SK-N-SH (cell line): ENCODE data around the gene TPD52L1. TPM values are rescaled to one million over a fixed set of nuclear protein-coding genes. Genes with fewer than 3 reads are reported as not detected.

ENCODE experiments used
- CTCF ChIA-PET: fragments of 300-600, 350-600 bp; formaldehyde crosslinking; extraction: SDS; loops from one replicate; lab custom pipeline; 2021; lab: Yijun Ruan, JAX
- POLR2A ChIA-PET: fragments of 350-600 bp; sonication (Branson Sonifier 250); formaldehyde crosslinking; extraction: SDS; loops from one replicate; lab custom pipeline; 2020; ENCODE audit warnings: antibody characterized with exemption, inconsistent platforms; lab: Yijun Ruan, JAX
- DNase-seq: peaks from one replicate; pipeline ENCODE4 v3.0.0; 2012
- H2AFZ ChIP-seq: fragments of 200-600 bp; sonication (generic); 2 replicates; pipeline ENCODE4 v1.8.1; 2016; ENCODE audit warnings: antibody characterized with exemption, mild to moderate bottlenecking, low read depth
- H3F3A ChIP-seq: fragments of 200-600 bp; sonication (generic); replicated peaks from 2 replicates; pipeline ENCODE3; 2016; ENCODE audit warnings: antibody characterized with exemption, mild to moderate bottlenecking; ENCODE audit not compliant: insufficient read depth
- H3K27ac ChIP-seq, 2 experiments: fragments of 200-500 bp in 1 of 2; fragments of 200-600 bp in 1 of 2; sonication (Bioruptor generic) in 1 of 2; sonication (generic), shearing (Covaris generic) in 1 of 2; 2 replicates each; pipeline versions ENCODE4 v1.5.1 to v1.6.1; 2014 to 2016; ENCODE audit warnings: low read depth in 2 of 2, inconsistent platforms in 1 of 2, low read length in 1 of 2, mild to moderate bottlenecking in 1 of 2, mixed read lengths in 1 of 2
- H3K27me3 ChIP-seq: fragments of 200-600 bp; sonication (generic), shearing (Covaris generic); 2 replicates; pipeline ENCODE4 v1.6.1; 2016; ENCODE audit warnings: mixed run types; ENCODE audit not compliant: insufficient read depth
- H3K36me3 ChIP-seq, 2 experiments: fragments of 200-500 bp in 1 of 2; fragments of 200-600 bp in 1 of 2; sonication (Bioruptor generic) in 1 of 2; sonication (generic) in 1 of 2; replicated peaks in 1 of 2; 2 replicates each; pipeline versions ENCODE3 to v1.5.1; 2014 to 2016; ENCODE audit warnings: low read length in 1 of 2, mild to moderate bottlenecking in 1 of 2; ENCODE audit not compliant: insufficient read depth in 2 of 2, control insufficient read depth in 1 of 2
- H3K4me1 ChIP-seq, 2 experiments: fragments of 200-500 bp in 1 of 2; fragments of 200-600 bp in 1 of 2; sonication (Bioruptor generic) in 1 of 2; sonication (generic), shearing (Covaris generic) in 1 of 2; 2 replicates each; pipeline versions ENCODE4 v1.5.1 to v1.6.1; 2014 to 2016; ENCODE audit warnings: low read depth in 1 of 2, low read length in 1 of 2, mixed run types in 1 of 2; ENCODE audit not compliant: insufficient read depth in 2 of 2, control insufficient read depth in 1 of 2
- H3K4me2 ChIP-seq: fragments of 200-600 bp; sonication (generic), shearing (Covaris generic); 2 replicates; pipeline ENCODE4 v1.6.1; 2017; ENCODE audit warnings: mixed run types
- H3K4me3 ChIP-seq, 2 experiments: fragments of 200-500 bp in 1 of 2; fragments of 200-600 bp in 1 of 2; sonication (Bioruptor generic) in 1 of 2; sonication (generic), shearing (Covaris generic) in 1 of 2; 2 replicates each; pipeline versions ENCODE4 v1.5.1 to v1.8.1; 2014 to 2016; ENCODE audit warnings: low read depth in 2 of 2, inconsistent platforms in 1 of 2, low read length in 1 of 2, mild to moderate bottlenecking in 1 of 2, mixed read lengths in 1 of 2, moderate library complexity in 1 of 2
- H3K79me2 ChIP-seq: fragments of 200-600 bp; sonication (generic); 2 replicates; pipeline ENCODE4 v1.8.1; 2017; ENCODE audit warnings: mild to moderate bottlenecking; ENCODE audit not compliant: insufficient read depth
- H3K9ac ChIP-seq: fragments of 200-600 bp; sonication (generic); 2 replicates; pipeline ENCODE4 v1.6.1; 2017; ENCODE audit warnings: mixed run types
- H3K9me2 ChIP-seq: fragments of 200-600 bp; sonication (generic); 2 replicates; pipeline ENCODE4 v1.6.1; 2017; ENCODE audit warnings: mixed run types
- H3K9me3 ChIP-seq: fragments of 200-600 bp; sonication (generic); 2 replicates; pipeline ENCODE4 v1.6.1; 2017; ENCODE audit warnings: mixed run types, mild to moderate bottlenecking, moderate library complexity
- H4K20me1 ChIP-seq: fragments of 200-600 bp; sonication (generic); 2 replicates; pipeline ENCODE4 v1.6.1; 2017; ENCODE audit warnings: mild to moderate bottlenecking, mixed run types; ENCODE audit not compliant: insufficient read depth
- CHD2 ChIP-seq: fragments of 150-350 bp; IDR thresholded peaks from 2 replicates; pipeline ENCODE4 v1.6.1; 2018; ENCODE audit warnings: low read length; ENCODE audit not compliant: partially characterized antibody
- EZH2phosphoT487 ChIP-seq: fragments of 200-600 bp; sonication (generic); IDR thresholded peaks from 2 replicates; pipeline ENCODE4 v1.6.1; 2017; ENCODE audit warnings: low read depth, mixed run types, mild to moderate bottlenecking, antibody characterized with exemption, moderate library complexity, borderline replicate concordance
- GABPA ChIP-seq: IDR thresholded peaks from 2 replicates; pipeline ENCODE4 v1.4.0; 2012; ENCODE audit warnings: low read depth, mild to moderate bottlenecking
- GATA2 ChIP-seq: sonication (generic); formaldehyde crosslinking; IDR thresholded peaks from 2 replicates; pipeline ENCODE4 v1.5.0; 2020; ENCODE audit warnings: mild to moderate bottlenecking, missing genetic modification reagents
- IRF3 ChIP-seq: fragments of 150-350 bp; IDR thresholded peaks from 2 replicates; pipeline ENCODE4 v1.6.1; 2016; ENCODE audit warnings: mild to moderate bottlenecking, low read depth, low read length
- MAX ChIP-seq: IDR thresholded peaks from 2 replicates; pipeline ENCODE4 v1.4.0; 2012; ENCODE audit warnings: low read depth
- NRF1 ChIP-seq: IDR thresholded peaks from 2 replicates; pipeline ENCODE4 v1.6.1; 2012; ENCODE audit warnings: low read depth, mild to moderate bottlenecking, low read length
- PBX3 ChIP-seq: IDR thresholded peaks from 2 replicates; pipeline ENCODE4; 2012
- RAD21 ChIP-seq: IDR thresholded peaks from 2 replicates; pipeline ENCODE4 v1.6.1; 2012; ENCODE audit warnings: mild to moderate bottlenecking, low read length
- RFX5 ChIP-seq: IDR thresholded peaks from 2 replicates; pipeline ENCODE4 v1.6.1; 2012; ENCODE audit warnings: mild to moderate bottlenecking, improper control_type of control experiment, low read length
- TAF1 ChIP-seq: IDR thresholded peaks from 2 replicates; pipeline ENCODE4 v1.6.1; 2012; ENCODE audit warnings: low read depth, mild to moderate bottlenecking, low read length, moderate library complexity, borderline replicate concordance
- TCF12 ChIP-seq: IDR thresholded peaks from 2 replicates; pipeline ENCODE4 v1.4.0; 2012
- USF1 ChIP-seq: IDR thresholded peaks from 2 replicates; pipeline ENCODE4 v1.4.0; 2012; ENCODE audit warnings: low read depth, borderline replicate concordance
- USF2 ChIP-seq: fragments of 150-350 bp; IDR thresholded peaks from 2 replicates; pipeline ENCODE4 v1.6.1; 2017; ENCODE audit warnings: antibody characterized with exemption, low read length, low read depth, borderline replicate concordance
- YY1 ChIP-seq: IDR thresholded peaks from 2 replicates; pipeline ENCODE4 v1.4.0; 2012; ENCODE audit warnings: low read depth, mild to moderate bottlenecking
- WGBS: methylation state at CpG from one replicate; pipeline ENCODE4 v1.1.6; 2017; ENCODE audit warnings: low lambda C conversion rate; 5-methylcytosine and 5-hydroxymethylcytosine counted together
- polyA plus RNA-seq, 3 experiments: library from polyadenylated mRNA; depleted of rRNA; stranded (reverse); fragments of >200 nt; gene quantifications; 2 replicates each; pipeline ENCODE4 v1.2.3, GENCODE V29; 2012
- TF ChIP-seq, protein P1 (sequence below): fragments of 200-600 bp; sonication (generic); IDR thresholded peaks from 2 replicates; pipeline ENCODE4 v1.6.1; 2017; ENCODE audit warnings: antibody characterized with exemption, mild to moderate bottlenecking, moderate library complexity

The TPD52L1 gene
- polyA plus RNA-seq, 1 of the 3 experiments (the other 2 are of a cell fraction): 0.13 TPM

GRCh38 chr6:125200941-125201340, 47.4 kb downstream of the TPD52L1 start:
- no peaks in the 10 kb centered on the region for H3K36me3 ChIP-seq
- H3K4me2 ChIP-seq: no peak overlapping the region
- no peaks in the 10 kb centered on the region for H4K20me1 ChIP-seq
- H3K9ac ChIP-seq: no peak overlapping the region
- H3F3A ChIP-seq: peaks cover 28% of the 10 kb centered on the region
- no peak overlapping the region; a peak in 1 of 4 replicates for H3K27ac ChIP-seq
- TF ChIP-seq TCF12 (no peak), GATA2 (CRISPR knock-in tag) (no peak), TAF1 (no peak), USF1 (no peak), YY1 (no peak), IRF3 (no peak), RFX5 (no peak), NRF1 (no peak), PBX3 (no peak)
- TF ChIP-seq, all 33 proteins: peak for 0
- DNase-seq: no peak
- H3K27me3 ChIP-seq: no peaks in the 10 kb centered on the region
- 0 out of 2 replicates have a peak overlapping the region, but pooled peaks have one; percentile 19 for H2AFZ ChIP-seq
- H3K9me3 ChIP-seq: no peaks in the 10 kb centered on the region
- 7% methylated on average over 3 of the region's 3 CpGs for WGBS
- H3K9me2 ChIP-seq: no peaks in the 10 kb centered on the region
- no peaks in the 10 kb centered on the region for H3K79me2 ChIP-seq
- ChIA-PET POLR2A (no interaction called here), CTCF (no interaction called here)
- H3K4me1 ChIP-seq: peaks cover 7 to 22% of the 10 kb centered on the region in 2 experiments
- no peak overlapping the region for H3K4me3 ChIP-seq

GRCh38 chr6:125201961-125202729, 48.6 kb downstream of the TPD52L1 start:
- H3F3A ChIP-seq: peaks cover 22% of the 10 kb centered on the region
- peak overlapping the region; percentile 48 for H3K4me2 ChIP-seq
- POLR2A ChIA-PET: no interaction called here
- H2AFZ ChIP-seq: peak overlapping the region; percentile 52; the same call in 1 of the 2 replicates
- peak overlapping the region in 1 of 2 experiments; percentile 18; a peak in 1 of 4 replicates for H3K4me3 ChIP-seq
- no peak for DNase-seq
- no peaks in the 10 kb centered on the region for H3K27me3 ChIP-seq
- H3K4me1 ChIP-seq: peaks cover 7 to 21% of the 10 kb centered on the region in 2 experiments
- no peaks in the 10 kb centered on the region for H3K79me2 ChIP-seq
- WGBS: 0% methylated on average over 7 of the region's 7 CpGs
- CTCF ChIA-PET: interaction anchor here (0.6 to 1.6 kb wide), 2 partner anchors 10 to 11 kb away, joined by 3 to 6 read pairs; no protein-coding TSS in a partner anchor
- H3K36me3 ChIP-seq: no peaks in the 10 kb centered on the region
- no peaks in the 10 kb centered on the region for H3K9me3 ChIP-seq
- no peaks in the 10 kb centered on the region for H4K20me1 ChIP-seq
- no peak overlapping the region for H3K9ac ChIP-seq
- H3K27ac ChIP-seq: peak overlapping the region; percentile 41 to 47; a peak in 3 of 4 replicates
- no peaks in the 10 kb centered on the region for H3K9me2 ChIP-seq
- TF ChIP-seq MAX (peak; percentile 64), GABPA (no peak), CHD2 (no peak), EZH2phosphoT487 (no peak), RAD21 (no peak), PBX3 (no peak; the same call in 1 of the 2 replicates), USF2 (no peak), YY1 (no peak), RFX5 (no peak)
- TF ChIP-seq, protein P1, sequence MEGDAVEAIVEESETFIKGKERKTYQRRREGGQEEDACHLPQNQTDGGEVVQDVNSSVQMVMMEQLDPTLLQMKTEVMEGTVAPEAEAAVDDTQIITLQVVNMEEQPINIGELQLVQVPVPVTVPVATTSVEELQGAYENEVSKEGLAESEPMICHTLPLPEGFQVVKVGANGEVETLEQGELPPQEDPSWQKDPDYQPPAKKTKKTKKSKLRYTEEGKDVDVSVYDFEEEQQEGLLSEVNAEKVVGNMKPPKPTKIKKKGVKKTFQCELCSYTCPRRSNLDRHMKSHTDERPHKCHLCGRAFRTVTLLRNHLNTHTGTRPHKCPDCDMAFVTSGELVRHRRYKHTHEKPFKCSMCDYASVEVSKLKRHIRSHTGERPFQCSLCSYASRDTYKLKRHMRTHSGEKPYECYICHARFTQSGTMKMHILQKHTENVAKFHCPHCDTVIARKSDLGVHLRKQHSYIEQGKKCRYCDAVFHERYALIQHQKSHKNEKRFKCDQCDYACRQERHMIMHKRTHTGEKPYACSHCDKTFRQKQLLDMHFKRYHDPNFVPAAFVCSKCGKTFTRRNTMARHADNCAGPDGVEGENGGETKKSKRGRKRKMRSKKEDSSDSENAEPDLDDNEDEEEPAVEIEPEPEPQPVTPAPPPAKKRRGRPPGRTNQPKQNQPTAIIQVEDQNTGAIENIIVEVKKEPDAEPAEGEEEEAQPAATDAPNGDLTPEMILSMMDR: no peak
